Mesendoderm (in vitro differentiated cells): ENCODE data around the gene CLSTN1.

ENCODE experiments used
- DNase-seq: peaks from one replicate; pipeline ENCODE4 v3.0.0; 2013
- H2AK5ac ChIP-seq: 2 replicates; pipeline ENCODE4 v1.6.1; 2013; ENCODE audit warnings: low read length, inconsistent platforms
- H2BK120ac ChIP-seq: 2 replicates; pipeline ENCODE4 v1.6.1; 2013; ENCODE audit warnings: low read depth, mild to moderate bottlenecking, low read length, moderate library complexity, mixed read lengths
- H2BK15ac ChIP-seq: replicated peaks from 2 replicates; pipeline ENCODE4 v1.6.1; 2013; ENCODE audit warnings: low read depth, mild to moderate bottlenecking, moderate library complexity
- H2BK5ac ChIP-seq: 2 replicates; pipeline ENCODE4 v1.6.1; 2013; ENCODE audit warnings: low read length, inconsistent platforms
- H3K18ac ChIP-seq: 2 replicates; pipeline ENCODE4 v1.6.1; 2013; ENCODE audit warnings: mild to moderate bottlenecking, low read length, mixed read lengths
- H3K23ac ChIP-seq: one replicate; pipeline ENCODE4 v1.6.1; 2013; ENCODE audit warnings: low read length
- H3K27ac ChIP-seq: 2 replicates; pipeline ENCODE4 v1.5.1; 2013; ENCODE audit warnings: low read depth, mild to moderate bottlenecking, inconsistent platforms, low read length, moderate library complexity
- H3K27me3 ChIP-seq: 2 replicates; pipeline ENCODE4 v1.6.1; 2013; ENCODE audit warnings: low read length, control low read depth, mild to moderate bottlenecking, inconsistent platforms; ENCODE audit not compliant: insufficient read depth, poor library complexity
- H3K36me3 ChIP-seq: 2 replicates; pipeline ENCODE4 v1.6.1; 2013; ENCODE audit warnings: low read length, inconsistent platforms; ENCODE audit not compliant: control insufficient read depth, insufficient read depth
- H3K4ac ChIP-seq: one replicate; pipeline ENCODE4 v1.6.1; 2013; ENCODE audit warnings: low read depth, mild to moderate bottlenecking, low read length, moderate library complexity
- H3K4me1 ChIP-seq: 2 replicates; pipeline ENCODE4 v1.6.1; 2013; ENCODE audit warnings: low read depth, low read length, inconsistent platforms; ENCODE audit not compliant: control insufficient read depth
- H3K4me2 ChIP-seq: 2 replicates; pipeline ENCODE4 v1.6.1; 2013; ENCODE audit warnings: low read length
- H3K4me3 ChIP-seq: 2 replicates; pipeline ENCODE4 v1.5.1; 2013; ENCODE audit warnings: mild to moderate bottlenecking, low read length
- H3K56ac ChIP-seq: one replicate; pipeline ENCODE4 v1.6.1; 2013; ENCODE audit warnings: low read length
- H3K79me1 ChIP-seq: 2 replicates; pipeline ENCODE4 v1.6.1; 2013; ENCODE audit warnings: low read length, inconsistent platforms
- H3K79me2 ChIP-seq: 2 replicates; pipeline ENCODE4 v1.6.1; 2013; ENCODE audit warnings: mild to moderate bottlenecking, low read length; ENCODE audit not compliant: control insufficient read depth, insufficient read depth
- H3K9ac ChIP-seq: 2 replicates; pipeline ENCODE4 v1.6.1; 2013; ENCODE audit warnings: low read length, inconsistent platforms
- H4K5ac ChIP-seq: one replicate; pipeline ENCODE4 v1.6.1; 2013; ENCODE audit warnings: low read length
- H4K8ac ChIP-seq: one replicate; pipeline ENCODE4 v1.6.1; 2013; ENCODE audit warnings: low read depth, mild to moderate bottlenecking, control low read depth, low read length, moderate library complexity
- WGBS: extraction: QIAGEN DNeasy Blood & Tissue Kit; methylation state at CpG from one replicate; pipeline ENCODE4 v1.1.7; 2013; ENCODE audit warnings: low lambda C conversion rate, missing lambda C conversion rate; ENCODE audit not compliant: insufficient coverage; ENCODE audit errors: extremely low coverage; 5-methylcytosine and 5-hydroxymethylcytosine counted together

Gene CLSTN1

GRCh38 chr1:9732123-9732971 is 91.4 kb downstream of the CLSTN1 start:
- H3K27ac ChIP-seq: no peak overlapping the region
- H3K27me3 ChIP-seq: no peaks in the 10 kb centered on the region
- no peak overlapping the region for H2BK15ac ChIP-seq
- H4K5ac ChIP-seq: no peak overlapping the region
- H3K4me2 ChIP-seq: no peak overlapping the region
- no peak overlapping the region for H4K8ac ChIP-seq
- H3K4me1 ChIP-seq: no peaks in the 10 kb centered on the region
- no peak overlapping the region for H2AK5ac ChIP-seq
- no peak overlapping the region for H3K4ac ChIP-seq
- H3K23ac ChIP-seq: no peak overlapping the region
- DNase-seq: no peak
- no CpG with 5 or more reads among the region's 18 CpGs for WGBS
- H3K79me1 ChIP-seq: no peaks in the 10 kb centered on the region
- H3K9ac ChIP-seq: no peak overlapping the region
- H3K18ac ChIP-seq: no peak overlapping the region
- no peak overlapping the region for H3K56ac ChIP-seq
- no peaks in the 10 kb centered on the region for H3K79me2 ChIP-seq
- H3K36me3 ChIP-seq: peaks cover 28% of the 10 kb centered on the region
- H2BK120ac ChIP-seq: no peak overlapping the region
- H2BK5ac ChIP-seq: no peak overlapping the region
- no peak overlapping the region for H3K4me3 ChIP-seq

- H2BK15ac ChIP-seq: no peak overlapping the region
- no peak overlapping the region for H3K23ac ChIP-seq
- no peak overlapping the region for H2BK5ac ChIP-seq
- DNase-seq: no peak
- H3K56ac ChIP-seq: no peak overlapping the region
- no peak overlapping the region for H4K8ac ChIP-seq
- no peak overlapping the region for H3K9ac ChIP-seq
- no peaks in the 10 kb centered on the region for H3K27me3 ChIP-seq
- WGBS: no CpG with 5 or more reads among the region's 18 CpGs
- no peak overlapping the region for H4K5ac ChIP-seq
- no peak overlapping the region for H2AK5ac ChIP-seq
- H3K79me1 ChIP-seq: no peaks in the 10 kb centered on the region
- H2BK120ac ChIP-seq: no peak overlapping the region
- no peak overlapping the region for H3K27ac ChIP-seq
- H3K36me3 ChIP-seq: peaks cover 28% of the 10 kb centered on the region
- no peak overlapping the region for H3K4me3 ChIP-seq
- no peak overlapping the region for H3K4ac ChIP-seq
- H3K79me2 ChIP-seq: no peaks in the 10 kb centered on the region
- H3K4me1 ChIP-seq: no peaks in the 10 kb centered on the region
- H3K4me2 ChIP-seq: no peak overlapping the region
- H3K18ac ChIP-seq: no peak overlapping the region
Measured at GRCh38 chr1:9731561-9731960, 92.2 kb downstream of the CLSTN1 start.

- Histone ChIP-seq H2AK5ac (no peak overlapping the region), H3K79me1 (no peaks in the 10 kb centered on the region), H3K23ac (no peak overlapping the region), H3K56ac (no peak overlapping the region), H3K27me3 (no peaks in the 10 kb centered on the region), H3K4me1 (no peaks in the 10 kb centered on the region), H3K4ac (no peak overlapping the region), H2BK120ac (no peak overlapping the region), H4K5ac (no peak overlapping the region), H3K79me2 (no peaks in the 10 kb centered on the region), H3K9ac (no peak overlapping the region), H3K18ac (no peak overlapping the region), H3K4me2 (no peak overlapping the region), H3K27ac (no peak overlapping the region), H2BK5ac (no peak overlapping the region), H3K4me3 (no peak overlapping the region), H3K36me3 (peaks cover 28% of the 10 kb centered on the region), H2BK15ac (no peak overlapping the region), H4K8ac (no peak overlapping the region)
- WGBS: no CpG with 5 or more reads among the region's 31 CpGs
- DNase-seq: no peak
Measured at GRCh38 chr1:9731051-9731537, 92.7 kb downstream of the CLSTN1 start.

GRCh38 chr1:9730096-9730901 is 93.5 kb downstream of the CLSTN1 start:
- Histone ChIP-seq H3K4me3 (no peak overlapping the region), H3K4me2 (no peak overlapping the region), H2BK15ac (no peak overlapping the region), H2AK5ac (no peak overlapping the region), H3K79me2 (no peaks in the 10 kb centered on the region), H3K27ac (no peak overlapping the region), H4K8ac (no peak overlapping the region), H3K4me1 (no peaks in the 10 kb centered on the region), H3K79me1 (no peaks in the 10 kb centered on the region), H3K18ac (no peak overlapping the region), H2BK120ac (no peak overlapping the region), H4K5ac (no peak overlapping the region), H3K4ac (no peak overlapping the region), H3K56ac (no peak overlapping the region), H3K36me3 (peaks cover 28% of the 10 kb centered on the region), H3K27me3 (no peaks in the 10 kb centered on the region), H2BK5ac (no peak overlapping the region), H3K23ac (no peak overlapping the region), H3K9ac (no peak overlapping the region)
- no peak for DNase-seq
- no CpG with 5 or more reads among the region's 45 CpGs for WGBS

GRCh38 chr1:9729523-9729922 is 94.2 kb downstream of the CLSTN1 start:
- Histone ChIP-seq H3K79me2 (no peaks in the 10 kb centered on the region), H3K9ac (no peak overlapping the region), H3K18ac (no peak overlapping the region), H3K4ac (no peak overlapping the region), H3K27me3 (no peaks in the 10 kb centered on the region), H3K4me3 (no peak overlapping the region), H3K4me1 (no peaks in the 10 kb centered on the region), H3K56ac (no peak overlapping the region), H3K27ac (no peak overlapping the region), H3K4me2 (no peak overlapping the region), H3K79me1 (no peaks in the 10 kb centered on the region), H4K5ac (no peak overlapping the region), H2BK5ac (no peak overlapping the region), H3K23ac (no peak overlapping the region), H2AK5ac (no peak overlapping the region), H2BK15ac (no peak overlapping the region), H3K36me3 (peaks cover 24% of the 10 kb centered on the region), H4K8ac (no peak overlapping the region), H2BK120ac (no peak overlapping the region)
- DNase-seq: no peak
- WGBS: no CpG with 5 or more reads among the region's 12 CpGs
